ENCODE measurements around the gene RTF2. TPM values are rescaled to one million over a fixed set of nuclear protein-coding genes. Genes with fewer than 3 reads are reported as not detected.

The RTF2 gene
- total and polyA plus RNA-seq, 2 experiments from 2014 or later: 141 to 257 TPM

- H3K27me3 ChIP-seq (replicated peaks; ENCODE audit: insufficient read depth): no peaks in the 10 kb centered on the region; the same call in 1 of the 2 replicates
- H2AFZ ChIP-seq: no peak overlapping the region
- no peaks in the 10 kb centered on the region for H4K20me1 ChIP-seq (ENCODE audit: insufficient read depth)
- no peaks in the 10 kb centered on the region for H3K9me2 ChIP-seq (ENCODE audit: insufficient read depth)
- no peaks in the 10 kb centered on the region for H3K36me3 ChIP-seq (ENCODE audit: low read depth)
- no peak for TF ChIP-seq EZH2phosphoT487 (IDR thresholded peaks at IDR 0.05; ENCODE audit: insufficient read depth, low read depth)
- TF ChIP-seq EZH2 (IDR thresholded peaks at IDR 0.05; ENCODE audit: insufficient read depth, poor library complexity, severe bottlenecking): no peak
- no peak overlapping the region for H3K27ac ChIP-seq
- no peaks in the 10 kb centered on the region for H3K4me1 ChIP-seq (ENCODE audit: insufficient read depth)
- H3K79me2 ChIP-seq (ENCODE audit: insufficient read depth): no peaks in the 10 kb centered on the region
- WGBS, 2 experiments (ENCODE audit: low coverage in 1 of 2, low lambda C conversion rate in 2 of 2, missing lambda C conversion rate in 2 of 2): 76 to 77% methylated on average over 4 of the region's 4 CpGs
- in situ Hi-C loops (cut with MboI): no loop called here
- H3K4me2 ChIP-seq (ENCODE audit: unreplicated experiment): no peak overlapping the region
- H3K9ac ChIP-seq: no peak overlapping the region
- H3K4me3 ChIP-seq: no peak overlapping the region
- H3K9me3 ChIP-seq (ENCODE audit: low read depth): no peaks in the 10 kb centered on the region
- H3F3A ChIP-seq (ENCODE audit: insufficient read depth): no peaks in the 10 kb centered on the region
- no peak for DNase-seq
Observed at GRCh38 chr20:56565511-56565910, 97.1 kb downstream of the RTF2 start.

GRCh38 chr20:56566621-56567020 is 98.2 kb downstream of the RTF2 start:
- TF ChIP-seq EZH2 (IDR thresholded peaks at IDR 0.05; ENCODE audit: insufficient read depth, poor library complexity, severe bottlenecking) (no peak), EZH2phosphoT487 (IDR thresholded peaks at IDR 0.05; ENCODE audit: insufficient read depth, low read depth) (no peak)
- H3K79me2 ChIP-seq (ENCODE audit: insufficient read depth): no peaks in the 10 kb centered on the region
- no peak overlapping the region for H3K4me2 ChIP-seq (ENCODE audit: unreplicated experiment)
- no peaks in the 10 kb centered on the region for H3K9me2 ChIP-seq (ENCODE audit: insufficient read depth)
- no peaks in the 10 kb centered on the region for H3K36me3 ChIP-seq (ENCODE audit: low read depth)
- no peak overlapping the region for H2AFZ ChIP-seq
- H3K27me3 ChIP-seq (replicated peaks; ENCODE audit: insufficient read depth): no peaks in the 10 kb centered on the region; the same call in 1 of the 2 replicates
- no peaks in the 10 kb centered on the region for H3F3A ChIP-seq (ENCODE audit: insufficient read depth)
- H3K27ac ChIP-seq: no peak overlapping the region
- H4K20me1 ChIP-seq (ENCODE audit: insufficient read depth): no peaks in the 10 kb centered on the region
- no peak overlapping the region for H3K9ac ChIP-seq
- H3K9me3 ChIP-seq (ENCODE audit: low read depth): no peaks in the 10 kb centered on the region
- in situ Hi-C loops (cut with MboI): no loop called here
- DNase-seq: no peak
- H3K4me1 ChIP-seq (ENCODE audit: insufficient read depth): no peaks in the 10 kb centered on the region
- no peak overlapping the region for H3K4me3 ChIP-seq
- 77 to 80% methylated on average over 3 of the region's 3 CpGs for WGBS, 2 experiments (ENCODE audit: low coverage in 1 of 2, low lambda C conversion rate in 2 of 2, missing lambda C conversion rate in 2 of 2)

Small RNA genes lying within 50 kb of the gene (small RNA-seq; reads per million reads assigned to genes)
- not detected for gene RPL39P (ENCODE audit: low read depth, low replicate concordance)

Other genes with a start within 250 kb of the RTF2 start
- gene MC3R, start 219.9 kb upstream of the RTF2 start, total RNA-seq (2014; rRNA removed; shearing (Covaris generic)): not detected in 2 replicates
- gene MC3R, start 219.9 kb upstream of the RTF2 start, polyA plus RNA-seq (2016; fragmentation: Nextera tagmentation; extraction: Ambion mirVana): not detected in 2 replicates
- 87.4 and 91.0 TPM in 2 replicates for gene FAM210B, start 109.7 kb upstream of the RTF2 start, total RNA-seq (2014; rRNA removed; shearing (Covaris generic))
- 94.1 and 95.7 TPM in 2 replicates for gene FAM210B, start 109.7 kb upstream of the RTF2 start, polyA plus RNA-seq (2016; fragmentation: Nextera tagmentation; extraction: Ambion mirVana)
- 69.8 and 70.8 TPM in 2 replicates for gene AURKA, start 76.4 kb upstream of the RTF2 start, total RNA-seq (2014; rRNA removed; shearing (Covaris generic))
- gene AURKA, start 76.4 kb upstream of the RTF2 start, polyA plus RNA-seq (2016; fragmentation: Nextera tagmentation; extraction: Ambion mirVana): 78.9 and 88.5 TPM in 2 replicates
- 56.7 and 69.3 TPM in 2 replicates for gene CSTF1, start 76.0 kb upstream of the RTF2 start, total RNA-seq (2014; rRNA removed; shearing (Covaris generic))
- 41.7 and 42.1 TPM in 2 replicates for gene CSTF1, start 76.0 kb upstream of the RTF2 start, polyA plus RNA-seq (2016; fragmentation: Nextera tagmentation; extraction: Ambion mirVana)
- 11.4 and 19.2 TPM in 2 replicates for gene CASS4, start 56.4 kb upstream of the RTF2 start, total RNA-seq (2014; rRNA removed; shearing (Covaris generic))
- 10.4 and 10.5 TPM in 2 replicates for gene CASS4, start 56.4 kb upstream of the RTF2 start, polyA plus RNA-seq (2016; fragmentation: Nextera tagmentation; extraction: Ambion mirVana)
- gene FAM209A, start 56.1 kb downstream of the RTF2 start, total RNA-seq (2014; rRNA removed; shearing (Covaris generic)): not detected in 2 replicates
- gene FAM209A, start 56.1 kb downstream of the RTF2 start, polyA plus RNA-seq (2016; fragmentation: Nextera tagmentation; extraction: Ambion mirVana): not detected in 2 replicates
- gene FAM209B, start 64.6 kb downstream of the RTF2 start, total RNA-seq (2014; rRNA removed; shearing (Covaris generic)): not detected in 2 replicates
- gene FAM209B, start 64.6 kb downstream of the RTF2 start, polyA plus RNA-seq (2016; fragmentation: Nextera tagmentation; extraction: Ambion mirVana): not detected in 2 replicates
- gene TFAP2C, start 160.7 kb downstream of the RTF2 start, total RNA-seq (2014; rRNA removed; shearing (Covaris generic)): 12.3 and 12.8 TPM in 2 replicates
- gene TFAP2C, start 160.7 kb downstream of the RTF2 start, polyA plus RNA-seq (2016; fragmentation: Nextera tagmentation; extraction: Ambion mirVana): 16.6 and 19.0 TPM in 2 replicates